ENCODE results near the gene MAP1B.

Gene MAP1B

GRCh38 chr5:72195581-72195980 lies 88.3 kb downstream of the MAP1B start:
- no peak for DNase-seq (ENCODE audit: low spot score in 2 of 2)
- Mint-ChIP-seq H3K4me3 (no peak overlapping the region), H3K4me1 (peaks cover 29% of the 10 kb centered on the region), H3K9me3 (peaks cover 8% of the 10 kb centered on the region), H3K36me3 (ENCODE audit: insufficient read depth) (peaks cover 9% of the 10 kb centered on the region), H3K27me3 (peaks cover 90% of the 10 kb centered on the region), H3K27ac (ENCODE audit: low read depth) (peak overlapping the region; percentile 77)
- no peak for ATAC-seq (replicated peaks; ENCODE audit: extremely low read depth, poor library complexity, severe bottlenecking)

GRCh38 chr5:72197393-72197792 lies 90.1 kb downstream of the MAP1B start:
- no peak for DNase-seq (ENCODE audit: low spot score in 2 of 2)
- Mint-ChIP-seq H3K27me3 (peaks cover 80% of the 10 kb centered on the region), H3K36me3 (ENCODE audit: insufficient read depth) (peaks cover 6% of the 10 kb centered on the region), H3K9me3 (peaks cover 8% of the 10 kb centered on the region), H3K27ac (ENCODE audit: low read depth) (no peak overlapping the region), H3K4me3 (no peak overlapping the region), H3K4me1 (peaks cover 29% of the 10 kb centered on the region)
- ATAC-seq (replicated peaks; ENCODE audit: extremely low read depth, poor library complexity, severe bottlenecking): no peak

GRCh38 chr5:72199681-72200080 lies 92.4 kb downstream of the MAP1B start:
- Mint-ChIP-seq H3K4me3 (no peak overlapping the region), H3K27me3 (peaks cover 57% of the 10 kb centered on the region), H3K27ac (ENCODE audit: low read depth) (no peak overlapping the region), H3K9me3 (peaks cover 8% of the 10 kb centered on the region), H3K36me3 (ENCODE audit: insufficient read depth) (peaks cover 6% of the 10 kb centered on the region), H3K4me1 (peaks cover 17% of the 10 kb centered on the region)
- DNase-seq (ENCODE audit: low spot score in 2 of 2): no peak
- ATAC-seq (replicated peaks; ENCODE audit: extremely low read depth, poor library complexity, severe bottlenecking): no peak

DNA sequence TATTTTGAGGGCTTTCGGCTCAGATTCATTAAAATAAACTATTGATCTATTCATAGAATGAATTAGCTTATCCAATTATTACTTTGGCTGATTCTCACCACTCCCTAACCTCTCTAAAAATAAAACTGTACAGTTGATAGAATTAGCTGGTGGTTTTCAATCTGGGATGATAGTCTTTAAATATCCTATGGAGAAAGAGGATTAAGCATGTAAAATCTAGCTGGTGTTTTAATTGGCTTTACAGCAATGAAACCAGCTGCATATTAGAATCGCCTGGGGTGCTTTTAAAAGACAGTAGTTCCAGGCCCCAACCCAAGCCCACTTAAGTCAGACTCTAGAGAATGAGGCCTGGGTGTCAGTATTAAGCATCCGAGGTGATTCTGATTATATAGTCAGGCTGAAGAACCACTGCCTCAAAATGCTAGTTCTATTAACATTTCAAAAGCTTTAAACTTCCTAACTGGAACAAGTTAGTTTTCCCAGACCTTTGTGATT lies 95.1 kb downstream of the MAP1B start:
- no peak overlapping the region for H3K27ac Mint-ChIP-seq (ENCODE audit: low read depth)
- ATAC-seq (replicated peaks; ENCODE audit: extremely low read depth, poor library complexity, severe bottlenecking) (no peak), DNase-seq (ENCODE audit: low spot score in 2 of 2) (no peak)
- no peaks in the 10 kb centered on the region for H3K9me3 Mint-ChIP-seq
- no peak overlapping the region for H3K4me3 Mint-ChIP-seq
- no peaks in the 10 kb centered on the region for H3K4me1 Mint-ChIP-seq
- H3K36me3 Mint-ChIP-seq (ENCODE audit: insufficient read depth): peaks cover 4% of the 10 kb centered on the region
- H3K27me3 Mint-ChIP-seq: peaks cover 30% of the 10 kb centered on the region

- H3K4me3 Mint-ChIP-seq: no peak overlapping the region
- peaks cover 20% of the 10 kb centered on the region for H3K27me3 Mint-ChIP-seq
- no peaks in the 10 kb centered on the region for H3K4me1 Mint-ChIP-seq
- no peaks in the 10 kb centered on the region for H3K9me3 Mint-ChIP-seq
- peaks cover 4% of the 10 kb centered on the region for H3K36me3 Mint-ChIP-seq (ENCODE audit: insufficient read depth)
- DNase-seq (ENCODE audit: low spot score in 2 of 2): no peak
- no peak overlapping the region for H3K27ac Mint-ChIP-seq (ENCODE audit: low read depth)
- ATAC-seq (replicated peaks; ENCODE audit: extremely low read depth, poor library complexity, severe bottlenecking): no peak
Measured at GRCh38 chr5:72203251-72203845, 96.1 kb downstream of the MAP1B start.

DNA sequence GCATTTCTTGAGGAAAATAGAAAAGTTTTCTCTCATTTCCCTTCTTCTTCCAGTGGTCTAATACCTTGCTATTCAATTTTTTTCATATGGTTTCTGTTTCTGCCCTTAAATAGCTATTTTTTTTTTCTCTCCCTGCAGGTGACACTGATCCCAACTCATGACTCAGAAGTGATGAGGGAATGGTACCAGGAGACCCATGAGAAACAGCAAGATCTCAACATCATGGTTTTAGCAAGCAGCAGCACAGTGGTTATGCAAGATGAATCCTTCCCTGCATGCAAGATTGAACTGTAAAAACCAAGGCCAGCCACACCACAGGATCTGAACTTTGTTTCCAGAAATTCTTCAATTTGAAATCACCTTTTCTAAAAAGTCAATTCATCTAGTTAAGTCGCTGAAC lies 97.7 kb downstream of the MAP1B start:
- peaks cover 5% of the 10 kb centered on the region for H3K27me3 Mint-ChIP-seq
- H3K27ac Mint-ChIP-seq (ENCODE audit: low read depth): no peak overlapping the region
- H3K4me1 Mint-ChIP-seq: no peaks in the 10 kb centered on the region
- H3K36me3 Mint-ChIP-seq (ENCODE audit: insufficient read depth): peaks cover 3% of the 10 kb centered on the region
- H3K9me3 Mint-ChIP-seq: no peaks in the 10 kb centered on the region
- H3K4me3 Mint-ChIP-seq: no peak overlapping the region
- no peak for ATAC-seq (replicated peaks; ENCODE audit: extremely low read depth, poor library complexity, severe bottlenecking)
- DNase-seq (ENCODE audit: low spot score in 2 of 2): no peak

GRCh38 chr5:72205431-72206009 lies 98.2 kb downstream of the MAP1B start:
- Mint-ChIP-seq H3K9me3 (no peaks in the 10 kb centered on the region), H3K4me1 (no peaks in the 10 kb centered on the region), H3K27me3 (no peaks in the 10 kb centered on the region), H3K27ac (ENCODE audit: low read depth) (no peak overlapping the region), H3K4me3 (no peak overlapping the region), H3K36me3 (ENCODE audit: insufficient read depth) (peaks cover 1% of the 10 kb centered on the region)
- ATAC-seq (replicated peaks; ENCODE audit: extremely low read depth, poor library complexity, severe bottlenecking): no peak
- DNase-seq (ENCODE audit: low spot score in 2 of 2): no peak

DNA sequence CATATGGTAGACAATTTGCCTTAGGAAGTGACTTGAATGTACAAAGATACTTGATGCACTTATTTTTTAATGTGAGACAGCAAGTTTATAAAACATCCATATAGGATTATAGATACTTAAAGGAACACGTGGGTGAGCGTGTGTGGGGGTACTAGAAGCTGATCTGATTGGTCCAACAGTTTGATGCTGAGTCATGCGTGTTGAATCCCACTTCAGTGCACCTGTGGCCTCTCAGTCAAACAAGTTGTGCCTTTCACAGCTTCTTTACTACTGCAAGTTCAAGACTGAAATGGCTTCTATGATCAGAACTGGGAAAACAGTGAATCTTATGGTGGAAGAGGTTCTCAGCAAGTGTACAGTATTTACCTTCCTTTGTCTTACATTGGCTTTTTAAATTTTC lies 98.9 kb downstream of the MAP1B start:
- ATAC-seq (replicated peaks; ENCODE audit: extremely low read depth, poor library complexity, severe bottlenecking): no peak
- H3K27me3 Mint-ChIP-seq: no peaks in the 10 kb centered on the region
- H3K36me3 Mint-ChIP-seq (ENCODE audit: insufficient read depth): peaks cover 1% of the 10 kb centered on the region

GRCh38 chr5:72206994-72207393 lies 99.7 kb downstream of the MAP1B start:
- Mint-ChIP-seq H3K4me1 (no peaks in the 10 kb centered on the region), H3K27ac (ENCODE audit: low read depth) (no peak overlapping the region), H3K9me3 (no peaks in the 10 kb centered on the region), H3K4me3 (no peak overlapping the region), H3K36me3 (ENCODE audit: insufficient read depth) (peaks cover 1% of the 10 kb centered on the region), H3K27me3 (no peaks in the 10 kb centered on the region)
- ATAC-seq (replicated peaks; ENCODE audit: extremely low read depth, poor library complexity, severe bottlenecking) (no peak), DNase-seq (ENCODE audit: low spot score in 2 of 2) (no peak)

More for the DNA sequence above, 98.9 kb downstream of the MAP1B start:
- Mint-ChIP-seq H3K4me1 (no peaks in the 10 kb centered on the region), H3K4me3 (no peak overlapping the region), H3K27ac (ENCODE audit: low read depth) (no peak overlapping the region), H3K9me3 (no peaks in the 10 kb centered on the region)
- DNase-seq (ENCODE audit: low spot score in 2 of 2): no peak

DNA sequence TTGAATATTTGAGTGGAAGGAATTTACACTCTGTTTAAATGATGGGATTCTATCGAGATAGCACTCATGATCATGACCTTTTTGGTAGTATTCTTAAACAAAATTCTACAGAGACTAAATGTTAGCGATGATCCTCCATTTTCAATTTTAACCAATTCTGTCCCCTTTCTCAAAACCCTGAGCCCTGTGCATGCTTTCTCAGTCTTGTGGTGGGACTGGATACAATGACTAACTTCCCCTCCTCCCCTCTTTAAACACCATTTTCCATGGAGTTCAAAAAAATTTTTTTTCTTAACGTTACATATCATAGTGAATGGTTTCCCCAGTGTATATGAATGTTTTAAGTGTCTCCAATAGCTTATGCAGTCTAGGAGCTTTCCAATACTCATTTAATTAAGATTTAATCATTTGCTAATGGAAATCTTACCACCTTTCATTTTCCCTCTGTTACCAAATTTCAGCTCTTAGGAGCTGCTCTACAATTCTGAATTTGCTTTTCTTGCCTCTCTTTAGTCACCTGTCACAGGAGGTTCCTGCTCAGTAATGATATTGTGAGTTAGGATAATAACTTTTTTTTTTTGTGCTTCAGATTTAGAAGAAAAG lies 101.2 kb downstream of the MAP1B start:
- Mint-ChIP-seq H3K4me1 (no peaks in the 10 kb centered on the region), H3K36me3 (ENCODE audit: insufficient read depth) (peaks cover 1% of the 10 kb centered on the region), H3K9me3 (no peaks in the 10 kb centered on the region), H3K27me3 (no peaks in the 10 kb centered on the region), H3K4me3 (no peak overlapping the region), H3K27ac (ENCODE audit: low read depth) (no peak overlapping the region)
- no peak for DNase-seq (ENCODE audit: low spot score in 2 of 2)
- no peak for ATAC-seq (replicated peaks; ENCODE audit: extremely low read depth, poor library complexity, severe bottlenecking)

DNA sequence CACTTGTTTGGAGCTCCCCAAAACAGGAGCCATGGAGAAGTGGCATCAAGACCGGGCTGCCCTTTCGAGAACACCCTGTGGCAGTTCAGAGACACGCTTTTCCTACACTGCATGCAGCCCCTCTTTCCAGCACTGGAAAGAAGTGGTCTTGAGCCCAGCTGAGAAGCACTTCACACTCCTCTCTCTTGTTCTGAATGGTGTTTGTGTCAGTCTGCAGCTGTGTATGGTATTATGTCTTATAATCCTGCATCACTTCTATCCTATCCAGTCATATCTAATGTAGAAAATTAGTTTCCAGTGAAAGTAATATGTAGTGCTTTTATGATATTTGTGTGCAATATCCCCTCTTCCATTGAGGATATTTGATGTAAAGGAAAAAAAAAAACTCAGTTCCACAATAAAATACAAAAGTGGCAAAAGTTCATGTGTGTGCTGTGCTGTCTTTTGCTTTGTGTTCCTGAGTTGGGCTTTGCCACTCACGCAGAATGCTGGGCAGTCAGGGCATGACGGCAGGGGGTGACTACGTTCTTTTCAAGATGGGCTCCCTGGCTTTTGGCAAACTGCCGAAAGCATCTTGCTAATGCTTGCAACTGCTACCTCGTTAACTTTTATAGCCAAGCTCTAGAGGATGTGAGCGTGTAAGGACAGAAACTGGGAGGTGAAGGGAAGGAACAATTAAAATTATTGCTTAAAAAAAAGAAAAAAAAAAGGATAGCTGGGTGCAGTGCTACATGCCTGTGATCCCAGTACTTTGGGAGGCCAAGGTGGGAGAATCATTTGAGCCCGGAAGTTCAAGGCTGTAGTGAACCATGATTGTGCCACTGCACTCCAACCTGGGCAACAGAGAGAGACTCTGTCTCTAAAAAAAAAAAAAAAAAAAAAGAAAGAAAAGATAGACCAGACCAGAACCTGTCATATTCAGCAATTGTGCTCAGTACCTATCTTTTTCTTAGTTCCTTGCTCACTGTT lies 102.2 kb downstream of the MAP1B start:
- Mint-ChIP-seq H3K9me3 (no peaks in the 10 kb centered on the region), H3K4me3 (no peak overlapping the region), H3K36me3 (ENCODE audit: insufficient read depth) (peaks cover 1% of the 10 kb centered on the region), H3K27ac (ENCODE audit: low read depth) (no peak overlapping the region), H3K4me1 (no peaks in the 10 kb centered on the region), H3K27me3 (no peaks in the 10 kb centered on the region)
- DNase-seq (ENCODE audit: low spot score in 2 of 2) (no peak), ATAC-seq (replicated peaks; ENCODE audit: extremely low read depth, poor library complexity, severe bottlenecking) (no peak)

DNA sequence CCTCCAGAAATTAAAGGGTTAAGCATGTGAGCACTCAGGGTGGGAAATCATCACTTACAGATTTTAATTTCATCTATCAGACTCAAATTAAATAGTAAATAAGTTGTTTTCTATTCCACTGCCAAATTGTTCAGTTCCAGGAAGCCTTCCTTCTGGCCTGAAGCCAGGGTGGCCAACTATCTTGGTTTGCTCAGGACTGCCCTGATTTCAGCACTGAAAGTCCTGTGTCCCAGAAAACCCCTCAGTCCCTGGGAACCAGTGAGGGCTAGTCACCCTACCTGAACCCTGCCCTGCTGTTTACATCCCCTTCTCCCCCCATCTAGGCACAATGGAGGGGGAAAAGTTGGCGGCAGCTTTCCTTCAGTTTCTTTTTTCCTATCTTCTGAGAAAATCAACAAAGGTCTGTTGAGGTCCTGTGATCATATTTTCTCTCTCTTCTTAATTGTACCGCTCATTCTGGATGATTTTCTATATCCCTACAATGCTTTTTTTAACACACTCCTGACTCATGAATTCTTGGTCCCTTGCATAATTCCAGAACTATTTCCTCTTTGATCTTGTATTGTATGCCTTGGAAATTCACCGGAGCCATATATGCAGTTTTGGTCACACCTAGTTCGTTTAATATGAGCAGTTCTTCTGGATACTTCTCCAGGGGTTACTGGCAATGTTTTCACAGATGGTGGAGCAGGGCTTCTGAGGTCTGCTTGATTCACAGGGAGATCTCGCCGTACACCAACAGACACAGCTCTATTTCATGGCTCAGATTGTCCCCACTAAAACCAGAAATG lies 103.8 kb downstream of the MAP1B start:
- DNase-seq (ENCODE audit: low spot score in 2 of 2): no peak
- Mint-ChIP-seq H3K9me3 (no peaks in the 10 kb centered on the region), H3K4me1 (no peaks in the 10 kb centered on the region), H3K27me3 (no peaks in the 10 kb centered on the region), H3K36me3 (ENCODE audit: insufficient read depth) (no peaks in the 10 kb centered on the region), H3K4me3 (no peak overlapping the region), H3K27ac (ENCODE audit: low read depth) (no peak overlapping the region)
- no peak for ATAC-seq (replicated peaks; ENCODE audit: extremely low read depth, poor library complexity, severe bottlenecking)

Data from central memory CD8-positive, alpha-beta T cell (primary cell).